Measurements from ENCODE around the gene RBFOX1.
"Not testable (repeated sequence)": the region's sequence is repeated elsewhere in the genome, so short reads cannot be mapped to it uniquely, and the experiment has no call there.

Gene RBFOX1

DNA sequence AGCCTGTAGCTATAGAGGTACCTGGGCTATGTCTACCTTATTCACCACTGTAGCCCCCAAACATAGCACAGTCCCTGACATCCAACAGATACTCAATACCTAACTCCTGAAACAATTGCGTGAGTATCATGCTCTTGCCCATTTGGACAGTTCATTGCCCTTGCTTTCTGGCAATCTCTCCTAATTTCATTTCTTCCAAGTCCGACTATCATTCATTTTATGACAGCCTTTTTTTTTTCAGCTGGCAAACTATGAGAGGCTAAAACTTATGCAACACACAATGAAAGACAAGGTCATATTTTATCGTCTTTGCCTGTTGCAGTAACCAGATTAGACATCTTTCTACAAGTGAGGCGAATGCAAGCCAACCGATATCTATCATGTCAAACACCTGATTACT is 169.2 kb downstream of the RBFOX1 start:
- H3K4me3 ChIP-seq (ENCODE audit: low read depth, low read length), result no peak overlapping the region
- H3K27me3 ChIP-seq, result no peaks in the 10 kb centered on the region
- H3K9me3 ChIP-seq, result no peaks in the 10 kb centered on the region
- H3K4me1 ChIP-seq, result no peaks in the 10 kb centered on the region
- no peak for DNase-seq
- no peaks in the 10 kb centered on the region for H3K36me3 ChIP-seq
- TF ChIP-seq CTCF (IDR thresholded peaks at IDR 0.05; ENCODE audit: low read depth, low read length), result no peak

- not testable (repeated sequence) for H3K27me3 ChIP-seq; H3K4me1 ChIP-seq; H3K4me3 ChIP-seq (ENCODE audit: low read depth, low read length); H3K36me3 ChIP-seq; H3K9me3 ChIP-seq; DNase-seq
Observed at GRCh38 chr16:7502591-7503157, 170.0 kb downstream of the RBFOX1 start.

DNA sequence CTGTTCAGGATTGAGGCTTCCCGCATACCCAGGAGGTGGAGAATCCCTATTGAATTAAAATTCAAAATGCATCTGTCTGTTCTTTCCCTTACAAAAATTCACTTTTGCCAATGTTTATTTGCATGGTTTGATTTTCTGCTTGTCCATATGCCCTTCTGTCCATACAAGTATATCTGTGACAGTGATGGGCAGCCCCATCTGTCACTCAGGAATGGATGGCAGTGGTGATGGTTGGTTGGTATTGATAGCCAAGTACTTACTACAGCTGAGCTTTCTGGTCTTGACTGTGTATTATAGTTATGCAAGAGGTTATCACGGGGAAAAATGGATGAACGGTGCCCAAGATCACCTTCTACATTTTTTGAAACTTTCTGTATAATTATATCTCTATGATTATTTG is 171.0 kb downstream of the RBFOX1 start:
- Histone ChIP-seq H3K27me3 (no peaks in the 10 kb centered on the region), H3K9me3 (no peaks in the 10 kb centered on the region), H3K4me3 (ENCODE audit: low read depth, low read length) (no peak overlapping the region), H3K4me1 (no peaks in the 10 kb centered on the region), H3K36me3 (no peaks in the 10 kb centered on the region)
- TF ChIP-seq CTCF (IDR thresholded peaks at IDR 0.05; ENCODE audit: low read depth, low read length), result no peak
- no peak for DNase-seq

- Histone ChIP-seq H3K4me1 (no peaks in the 10 kb centered on the region), H3K9me3 (no peaks in the 10 kb centered on the region), H3K27me3 (no peaks in the 10 kb centered on the region), H3K4me3 (ENCODE audit: low read depth, low read length) (no peak overlapping the region), H3K36me3 (no peaks in the 10 kb centered on the region)
- no peak for DNase-seq
- no peak for TF ChIP-seq CTCF (IDR thresholded peaks at IDR 0.05; ENCODE audit: low read depth, low read length)
Observed at GRCh38 chr16:7504844-7505243, 172.2 kb downstream of the RBFOX1 start.

DNA sequence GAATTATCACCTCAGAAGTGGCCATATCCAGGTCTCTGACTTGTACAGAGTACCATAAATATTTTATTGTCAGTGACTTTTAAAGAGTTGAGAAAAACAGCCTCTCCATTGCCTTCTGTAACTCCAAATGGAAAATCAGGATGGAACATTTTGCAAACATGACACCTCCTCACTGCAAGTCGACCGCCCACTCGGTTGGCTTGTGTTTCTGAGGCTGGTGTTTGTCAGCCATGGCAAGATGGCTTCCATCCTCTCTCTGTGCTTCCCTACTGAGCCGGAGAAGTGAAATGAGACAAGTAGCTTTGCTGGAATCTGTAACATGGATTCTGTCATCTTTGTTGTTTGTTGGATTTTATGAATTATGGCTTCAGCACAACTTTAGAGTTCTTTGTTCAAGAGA is 172.8 kb downstream of the RBFOX1 start:
- Histone ChIP-seq H3K36me3 (no peaks in the 10 kb centered on the region), H3K4me1 (no peaks in the 10 kb centered on the region), H3K9me3 (no peaks in the 10 kb centered on the region), H3K4me3 (ENCODE audit: low read depth, low read length) (no peak overlapping the region), H3K27me3 (no peaks in the 10 kb centered on the region)
- TF ChIP-seq CTCF (IDR thresholded peaks at IDR 0.05; ENCODE audit: low read depth, low read length), result no peak
- DNase-seq, result no peak

GRCh38 chr16:7506363-7506762 is 173.7 kb downstream of the RBFOX1 start:
- Histone ChIP-seq H3K9me3 (no peaks in the 10 kb centered on the region), H3K36me3 (no peaks in the 10 kb centered on the region), H3K4me3 (ENCODE audit: low read depth, low read length) (no peak overlapping the region), H3K27me3 (no peaks in the 10 kb centered on the region), H3K4me1 (no peaks in the 10 kb centered on the region)
- no peak for DNase-seq
- no peak for TF ChIP-seq CTCF (IDR thresholded peaks at IDR 0.05; ENCODE audit: low read depth, low read length)

DNA sequence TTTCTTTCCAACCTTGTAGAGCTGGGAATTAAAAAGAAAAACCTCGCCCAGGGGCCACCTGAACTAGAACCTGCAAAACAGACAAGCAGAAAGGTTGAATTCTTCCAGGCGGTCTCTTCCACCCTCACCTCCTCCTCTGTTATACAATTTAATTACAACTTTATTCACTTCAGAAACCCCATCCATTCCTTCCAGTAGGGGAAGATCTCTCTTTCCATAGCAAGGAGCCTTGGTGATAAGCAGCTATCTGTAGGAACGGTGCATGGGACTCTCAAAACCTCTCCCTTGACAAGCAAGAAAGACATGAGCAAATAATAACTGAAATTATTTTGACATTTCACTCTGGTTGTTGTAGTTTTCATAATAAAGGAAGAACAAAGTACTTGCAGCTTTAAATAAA is 176.0 kb downstream of the RBFOX1 start:
- no peak overlapping the region for H3K4me3 ChIP-seq (ENCODE audit: low read depth, low read length)
- no peaks in the 10 kb centered on the region for H3K4me1 ChIP-seq
- no peak for DNase-seq
- no peaks in the 10 kb centered on the region for H3K27me3 ChIP-seq
- no peaks in the 10 kb centered on the region for H3K36me3 ChIP-seq
- H3K9me3 ChIP-seq, result no peaks in the 10 kb centered on the region
- no peak for TF ChIP-seq CTCF (IDR thresholded peaks at IDR 0.05; ENCODE audit: low read depth, low read length)

All from BE2C (cell line).